Stimulated activated CD4-positive, alpha-beta T cell treated with anti-CD3 and anti-CD28 coated beads, TNF-alpha, amount 100 ng/mL, for 1 hour (primary cell): Measurements from ENCODE around the gene KCNAB3.

ENCODE experiments used
- DNase-seq, 3 donors: peaks; one replicate each; pipeline ENCODE4 v3.0.0-alpha.2; 2020; ENCODE audit warnings: low read depth in 3 of 3, low spot score in 1 of 3

KCNAB3 gene

DNA sequence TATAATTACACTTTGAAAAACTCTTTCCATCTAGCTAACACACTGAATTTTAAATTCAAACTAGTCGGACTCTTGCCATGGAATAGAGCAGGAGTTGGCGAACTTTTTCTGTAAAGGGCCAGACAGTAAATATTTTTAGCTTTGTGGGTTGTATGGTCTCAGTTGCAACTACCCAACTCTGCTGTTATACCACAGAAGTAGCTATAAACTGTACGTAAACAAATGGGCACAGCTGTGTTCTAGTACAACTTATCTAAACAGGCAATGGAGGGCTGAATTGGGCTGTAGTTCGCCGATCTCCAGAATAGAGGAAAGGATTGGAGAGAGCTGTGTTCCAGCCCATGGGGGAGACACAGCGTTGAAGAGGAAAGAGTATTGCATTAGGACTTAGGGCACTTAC, 11.1 kb upstream of the KCNAB3 start:
- no peak for DNase-seq

DNA sequence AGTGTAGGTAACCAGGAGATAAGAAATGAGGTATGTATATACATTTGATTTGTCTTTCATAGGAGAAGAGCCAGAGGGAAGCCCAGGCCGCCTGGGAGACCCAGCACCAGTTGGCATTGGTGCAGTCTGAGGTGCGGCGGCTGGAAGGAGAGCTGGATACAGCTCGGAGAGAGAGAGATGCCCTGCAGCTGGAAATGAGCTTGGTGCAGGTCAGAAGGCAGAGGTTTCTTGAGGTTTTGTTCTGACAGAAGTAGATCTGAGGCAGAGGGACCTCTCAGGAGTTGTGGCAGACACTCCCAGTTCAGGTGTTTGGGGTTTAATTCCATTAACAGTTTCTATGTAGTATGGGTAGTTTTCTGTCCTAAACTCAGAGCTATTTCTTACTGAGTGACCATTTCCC, 10.4 kb upstream of the KCNAB3 start:
- DNase-seq, result no peak

DNA sequence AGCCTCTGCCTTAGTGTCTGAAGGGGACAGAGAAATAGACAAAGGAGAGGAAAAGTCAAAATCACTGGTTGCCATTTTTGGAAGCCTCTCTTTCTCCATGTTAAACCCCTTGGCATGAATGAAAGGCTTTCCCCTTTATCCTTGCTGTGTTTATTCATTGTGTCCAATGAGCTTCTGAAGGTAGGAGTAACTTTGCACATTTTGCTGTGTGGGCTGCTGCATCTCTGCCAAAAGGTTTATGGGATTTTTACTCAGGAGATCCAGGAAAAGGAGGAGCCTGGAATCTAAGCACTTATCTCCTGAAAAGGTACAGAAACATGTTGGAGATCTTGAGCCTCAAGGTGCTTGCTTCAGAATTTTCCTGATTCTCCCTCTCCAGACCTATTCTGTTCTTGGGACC, 6.2 kb upstream of the KCNAB3 start:
- no peak for DNase-seq

DNA sequence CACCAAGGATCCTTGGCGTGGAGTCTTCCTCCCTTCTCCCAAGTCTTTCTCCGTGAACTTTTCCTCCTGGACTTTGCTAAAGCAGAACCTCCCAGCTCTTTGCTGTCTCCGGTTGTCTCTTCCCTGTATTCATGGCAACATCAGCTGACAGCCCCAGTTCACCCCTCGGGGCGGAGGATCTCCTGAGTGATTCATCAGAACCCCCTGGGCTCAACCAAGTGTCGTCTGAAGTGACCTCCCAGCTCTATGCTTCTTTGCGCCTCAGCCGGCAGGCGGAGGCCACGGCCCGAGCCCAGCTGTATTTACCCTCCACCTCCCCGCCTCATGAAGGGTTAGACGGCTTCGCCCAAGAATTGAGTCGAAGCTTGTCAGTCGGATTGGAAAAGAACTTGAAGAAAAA, 3.3 kb upstream of the KCNAB3 start:
- DNase-seq, result no peak

DNA sequence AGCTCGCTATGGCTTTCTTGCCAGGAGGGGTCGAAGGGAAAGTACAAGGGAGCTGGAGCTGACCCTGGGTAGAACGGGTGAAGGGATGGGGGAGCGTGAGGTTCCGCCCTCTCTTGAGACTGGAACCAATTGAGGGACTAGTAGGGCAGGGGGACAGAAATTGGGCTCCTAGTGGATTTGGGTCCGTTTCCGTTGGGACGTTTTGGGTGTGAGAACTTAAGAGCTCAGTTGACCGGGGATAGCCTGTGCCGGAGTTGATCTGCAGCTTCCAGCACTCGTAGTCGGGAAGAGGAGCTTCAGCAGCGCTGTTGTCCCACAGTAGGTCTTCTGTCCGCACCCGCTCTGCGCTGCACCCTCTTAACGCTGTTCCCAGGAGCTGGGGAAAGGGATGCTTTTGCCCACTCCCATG, 2.8 kb upstream of the KCNAB3 start:
- no peak for DNase-seq

DNA sequence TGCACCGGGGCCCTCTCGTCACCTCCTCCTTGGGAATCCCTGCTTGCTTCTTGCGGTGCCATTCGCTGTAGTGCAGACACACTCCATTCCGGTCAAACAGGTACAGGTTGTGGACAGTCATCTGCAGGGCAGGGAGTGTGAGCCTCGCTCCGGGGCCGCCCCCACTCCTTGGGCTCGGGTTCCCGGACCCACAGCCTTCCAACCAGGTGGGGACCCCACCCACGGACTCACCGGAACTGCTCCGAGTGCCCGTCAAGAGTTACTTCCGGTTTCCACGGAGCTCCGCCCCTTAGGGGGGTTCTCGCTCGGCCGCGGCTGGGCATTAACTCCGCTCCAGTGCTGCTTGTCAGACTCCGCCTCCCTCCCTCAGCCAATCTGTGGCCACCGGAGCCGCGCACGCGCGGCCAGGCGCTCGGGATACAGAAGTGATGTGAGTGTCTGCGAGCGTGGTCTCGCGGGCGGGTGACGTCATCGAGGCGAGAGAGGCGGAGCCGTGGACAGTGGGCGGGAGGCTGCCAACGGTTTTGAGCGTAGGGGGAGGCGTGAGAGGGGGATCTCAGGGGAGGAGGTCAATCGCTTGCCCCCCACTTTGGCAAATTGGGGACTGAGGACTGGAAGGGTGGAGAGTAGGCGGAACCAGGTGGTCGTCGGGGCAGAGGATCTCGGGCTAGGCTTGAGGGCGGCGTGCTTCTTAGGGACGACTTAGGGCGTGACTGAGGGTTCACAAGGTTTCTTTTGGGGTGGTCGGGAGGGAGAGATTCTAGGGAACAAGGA, 2.2 kb upstream of the KCNAB3 start, which contains the start of the genes CNTROB and TRAPPC1:
TSS of gene CNTROB (plus strand) at position 498 of the 774 bp plus-strand sequence. CDS start 874 bp downstream, outside the sequence.
TSS of gene TRAPPC1 (minus strand) at position 238 of the 774 bp plus-strand sequence. CDS start at position 121, 117 bp downstream.
- peak; percentile 97 to 99 (median 98) for DNase-seq

DNA sequence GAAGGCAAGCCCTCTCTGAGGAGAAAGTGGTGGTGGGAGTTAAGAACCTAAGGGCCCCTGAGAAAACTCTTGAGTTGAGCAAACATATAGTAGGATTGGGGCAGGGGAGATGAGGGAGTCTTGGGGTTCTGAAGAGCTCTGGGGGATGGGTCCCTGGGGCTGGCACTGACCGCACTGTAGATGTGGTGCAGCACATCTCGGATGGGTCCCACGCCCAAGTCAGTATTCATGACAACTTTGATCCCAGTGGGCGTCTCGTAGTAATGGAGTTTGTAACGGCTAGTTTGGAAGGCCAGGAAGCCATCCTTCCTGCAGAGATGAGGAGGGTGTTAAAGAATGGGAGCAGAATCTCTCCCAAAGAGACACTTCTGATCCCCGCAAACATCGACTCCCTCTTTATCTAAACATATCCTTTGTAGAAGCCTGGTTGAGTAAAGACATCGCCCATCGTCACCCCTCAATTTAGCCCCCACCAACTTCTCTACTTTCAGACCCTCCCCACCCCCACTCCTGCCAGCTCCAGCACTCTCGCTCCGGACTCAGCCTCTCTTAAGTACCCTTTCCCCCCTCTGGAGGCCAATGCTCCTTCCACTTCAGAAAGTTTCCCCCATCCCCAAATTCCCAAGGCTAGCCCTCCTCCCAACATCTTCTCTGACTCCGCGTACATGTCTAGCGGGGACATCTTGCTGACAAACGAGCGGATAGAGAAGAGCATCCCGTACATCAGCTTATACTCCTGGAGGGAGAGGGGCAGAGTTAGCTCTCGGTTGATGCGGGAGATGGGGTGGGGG, 1.4 kb upstream of the KCNAB3 start:
- no peak for DNase-seq

DNA sequence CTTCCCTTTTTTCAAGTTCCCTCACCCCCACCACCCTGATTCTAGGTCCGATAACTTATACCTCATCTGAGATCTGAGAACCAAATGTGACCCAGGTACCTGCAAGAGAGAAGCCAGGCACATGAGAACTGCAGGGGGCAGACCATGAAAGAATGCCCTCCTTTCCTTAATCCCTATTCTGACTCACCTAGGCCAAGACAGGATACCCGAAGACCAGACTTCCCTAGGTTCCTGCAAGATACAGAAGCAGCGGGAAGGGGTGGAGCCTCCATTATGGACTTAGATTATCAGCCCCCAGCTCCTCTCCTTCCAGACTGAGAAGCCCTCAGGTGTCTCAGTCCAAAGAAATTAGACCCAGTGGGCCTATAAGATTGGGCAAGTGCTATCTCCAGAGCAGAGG, 2.1 kb downstream of the KCNAB3 start:
- no peak for DNase-seq

DNA sequence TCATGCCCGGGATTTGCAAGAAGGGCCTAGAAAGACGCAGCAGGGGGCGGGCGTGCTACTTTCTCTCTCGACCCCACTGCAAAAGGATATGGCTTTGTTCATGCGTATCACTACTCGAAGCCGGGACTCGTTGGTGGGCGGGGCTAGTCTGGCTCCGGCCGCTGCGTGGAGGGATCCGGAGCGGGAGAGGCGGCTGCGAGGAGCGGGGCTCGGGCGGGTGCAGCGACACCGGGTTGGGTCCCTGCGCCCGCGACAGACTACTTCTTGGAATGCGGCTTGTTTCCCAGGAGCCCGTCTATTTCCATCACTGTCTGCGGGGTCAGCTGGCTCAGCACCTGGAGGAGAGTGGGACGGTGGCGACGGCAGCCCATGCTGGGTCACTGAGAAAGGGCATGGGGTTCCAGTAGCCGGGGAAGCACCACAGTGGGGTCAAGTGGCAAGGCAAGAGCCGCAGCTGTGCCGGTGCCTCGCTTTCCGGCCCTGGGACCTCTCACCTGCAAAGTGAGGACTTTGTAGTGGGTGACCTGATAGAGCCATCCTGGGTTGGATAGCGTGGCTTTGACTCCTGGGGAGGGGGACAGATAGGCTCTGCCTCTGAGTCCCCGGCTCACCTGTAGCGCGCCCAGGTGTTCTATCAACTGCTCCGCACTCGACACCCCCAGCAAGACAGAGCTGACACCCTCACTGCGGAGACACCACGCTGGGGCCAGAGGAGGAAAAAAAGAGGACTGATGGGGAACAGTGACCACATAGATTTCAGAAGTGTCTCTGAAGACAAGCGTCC, 6.6 kb downstream of the KCNAB3 start:
- DNase-seq, result peak; percentile 60 to 73 (median 64)

DNA sequence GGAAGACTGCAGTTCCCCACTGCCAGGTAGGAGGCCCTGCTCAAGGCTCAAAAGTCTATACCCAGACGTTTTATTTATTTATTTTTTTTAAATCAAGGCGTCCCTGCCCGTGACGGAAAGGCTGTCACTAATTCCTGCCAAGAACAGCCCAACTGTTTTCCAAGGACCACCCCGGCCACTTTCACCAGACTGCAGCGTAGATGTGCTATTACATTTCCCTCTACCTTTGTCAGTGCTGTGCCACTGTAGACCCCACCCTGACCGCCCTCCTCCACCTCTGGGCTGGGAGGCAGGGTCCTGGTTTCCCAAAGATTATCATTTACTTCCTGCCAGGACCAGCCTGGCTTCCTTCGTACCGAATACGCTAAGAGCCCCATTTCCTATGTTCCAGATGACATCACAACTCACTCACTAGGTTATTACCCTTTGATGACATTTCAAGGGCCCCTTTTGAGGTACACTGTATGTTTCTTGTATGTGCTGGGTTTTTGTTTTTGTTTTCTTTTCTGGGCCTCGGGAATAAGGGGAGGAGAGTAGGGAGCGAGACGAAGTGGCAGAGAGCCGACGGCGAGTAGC, 7.3 kb downstream of the KCNAB3 start:
- DNase-seq, result no peak

DNA sequence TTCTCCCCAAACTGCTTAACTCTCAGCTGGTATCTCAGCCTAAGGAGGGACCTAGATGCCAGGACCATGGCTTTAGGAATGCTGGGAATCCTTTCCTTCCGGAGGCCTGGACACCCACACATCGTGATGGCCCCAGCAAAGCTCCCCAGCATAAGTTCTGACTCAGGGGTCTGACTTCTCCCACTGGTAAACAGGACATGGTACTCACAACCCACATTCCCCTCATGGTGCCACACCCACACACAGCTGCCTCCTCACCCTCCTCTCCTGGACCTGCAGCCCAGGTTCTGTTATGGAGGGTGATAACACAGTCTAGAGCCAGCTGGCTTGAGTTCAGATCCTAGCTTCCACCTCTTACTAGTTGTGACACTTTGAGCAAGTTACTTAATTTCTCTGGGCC, 12.8 kb downstream of the KCNAB3 start:
- DNase-seq, result no peak

DNA sequence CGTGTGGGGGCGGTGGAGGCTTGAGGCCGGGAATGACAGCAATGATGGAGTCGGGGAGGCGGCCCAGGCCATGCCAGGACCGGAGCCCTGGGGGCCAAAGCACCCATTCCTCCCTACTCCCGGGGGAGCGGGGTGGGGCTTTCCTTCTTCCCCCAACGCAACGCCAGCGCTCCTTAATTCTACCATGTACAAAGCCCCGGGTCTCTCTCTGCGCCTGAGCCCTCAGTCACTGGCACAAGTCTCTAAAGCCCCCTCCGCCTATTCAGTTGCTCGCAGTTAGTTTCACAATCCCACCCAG, 13.3 kb downstream of the KCNAB3 start:
- DNase-seq, result no peak

DNA sequence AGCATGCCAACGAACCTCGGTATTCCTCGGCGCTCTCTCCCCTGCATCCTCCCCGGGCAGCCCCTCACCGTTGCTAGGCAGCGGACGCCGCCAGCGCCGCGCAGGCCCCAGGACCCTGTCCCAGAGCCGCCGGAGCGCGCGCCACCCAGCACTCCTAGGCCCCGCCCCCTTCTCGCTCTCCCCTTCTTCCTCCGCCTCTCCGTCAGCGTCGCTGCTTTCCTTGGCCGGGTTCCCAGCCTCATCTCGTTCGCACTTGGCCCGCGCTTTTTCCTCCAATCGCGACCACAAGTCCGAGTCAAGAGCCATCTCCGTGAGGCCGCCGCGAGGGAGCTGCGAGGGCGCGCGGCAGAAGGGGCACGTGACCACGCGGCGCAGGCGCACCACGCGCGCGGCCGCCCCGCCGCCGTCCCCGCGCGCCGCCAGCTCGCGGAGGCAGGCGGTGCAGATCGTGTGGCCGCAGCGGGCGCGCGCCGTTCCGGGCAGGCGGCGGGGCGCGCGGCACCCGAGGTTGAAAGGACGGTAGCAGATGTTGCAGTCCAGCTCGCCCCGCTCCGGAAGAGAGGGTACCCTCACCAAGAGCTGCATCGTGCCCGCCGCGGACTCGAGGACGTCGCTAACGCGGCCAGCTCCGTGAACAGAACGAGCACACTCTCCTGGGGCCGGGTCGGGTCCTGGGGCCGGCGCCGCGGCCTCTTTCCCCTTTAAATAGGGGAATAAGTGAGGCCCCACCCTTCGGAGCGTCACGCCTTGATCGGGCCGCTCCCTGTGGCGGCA, 13.9 kb downstream of the KCNAB3 start, which contains the start of gene RNF227:
TSS of gene RNF227 (minus strand) at position 679 of the 774 bp plus-strand sequence. CDS start at position 585, 94 bp downstream.
- DNase-seq, result peak; percentile 54 to 76 (median 63)

DNA sequence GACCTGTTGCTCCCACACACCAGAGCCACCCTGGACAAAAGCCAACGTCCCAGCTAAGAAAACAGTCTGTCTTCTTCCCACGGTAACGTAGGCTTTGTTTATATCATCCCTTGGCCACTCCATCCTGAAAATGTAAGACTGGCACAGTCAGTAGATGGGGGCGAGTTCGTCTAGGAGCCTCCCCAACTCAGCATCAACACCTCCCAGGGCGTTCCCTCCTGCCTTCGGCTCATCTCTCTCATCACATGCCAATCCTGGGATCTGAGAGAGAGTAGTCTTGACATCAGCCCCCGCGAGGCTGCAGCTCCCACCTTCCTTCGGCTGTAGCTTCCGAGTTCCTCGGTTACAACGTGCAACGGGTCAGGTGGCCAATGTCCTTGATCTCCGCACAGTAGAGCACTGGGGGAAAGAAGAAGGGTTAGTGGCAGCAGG, 14.5 kb downstream of the KCNAB3 start:
- DNase-seq, result no peak

DNA sequence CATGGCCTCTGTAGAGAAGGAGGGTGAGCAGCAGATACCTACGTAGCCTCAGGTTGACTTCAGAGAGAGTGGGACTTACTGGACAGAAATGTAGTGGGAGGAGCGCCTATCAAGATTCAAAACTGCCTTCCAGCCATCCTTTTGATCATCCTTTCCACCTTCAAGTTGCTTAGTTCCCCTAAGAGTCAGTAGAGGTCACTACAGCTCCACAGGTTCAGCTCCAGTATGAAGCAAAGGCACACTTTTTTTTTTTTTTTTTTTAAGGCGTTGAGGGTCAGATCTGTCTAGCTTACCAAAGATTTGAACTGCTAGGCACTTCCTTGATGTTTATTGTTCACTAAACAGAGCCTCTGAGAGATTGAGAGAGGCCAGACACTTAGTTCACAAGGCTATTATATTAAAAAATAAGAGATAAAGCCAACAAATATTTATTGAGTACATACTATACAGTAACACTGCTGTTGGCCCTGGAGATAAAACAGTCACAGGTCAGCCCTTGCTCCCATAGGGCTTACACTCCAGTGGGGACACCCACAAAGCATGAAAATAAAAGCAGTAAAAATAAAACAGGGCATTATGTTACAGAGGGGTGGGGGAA, 16.6 kb downstream of the KCNAB3 start:
- DNase-seq, result no peak

DNA sequence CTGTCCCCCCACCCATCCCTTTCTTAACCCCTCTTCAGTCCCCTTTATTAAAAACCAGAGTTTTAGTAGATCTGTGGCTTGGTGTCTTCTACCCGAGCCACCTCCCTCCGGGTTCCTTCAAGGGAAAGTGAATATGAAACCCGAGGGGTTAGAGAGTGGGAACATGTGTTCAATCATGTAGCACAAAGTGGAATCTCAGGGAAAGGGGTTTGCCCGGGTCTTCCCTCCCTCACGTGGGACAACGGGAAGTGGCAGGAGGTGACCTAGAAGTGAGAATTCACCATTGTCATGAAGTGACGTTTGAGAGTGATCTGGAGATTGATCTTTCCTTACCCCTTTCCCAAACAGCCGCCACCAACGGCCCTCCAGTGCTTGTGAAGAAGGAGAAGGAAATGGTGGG, 18.5 kb downstream of the KCNAB3 start:
- DNase-seq, result no peak

DNA sequence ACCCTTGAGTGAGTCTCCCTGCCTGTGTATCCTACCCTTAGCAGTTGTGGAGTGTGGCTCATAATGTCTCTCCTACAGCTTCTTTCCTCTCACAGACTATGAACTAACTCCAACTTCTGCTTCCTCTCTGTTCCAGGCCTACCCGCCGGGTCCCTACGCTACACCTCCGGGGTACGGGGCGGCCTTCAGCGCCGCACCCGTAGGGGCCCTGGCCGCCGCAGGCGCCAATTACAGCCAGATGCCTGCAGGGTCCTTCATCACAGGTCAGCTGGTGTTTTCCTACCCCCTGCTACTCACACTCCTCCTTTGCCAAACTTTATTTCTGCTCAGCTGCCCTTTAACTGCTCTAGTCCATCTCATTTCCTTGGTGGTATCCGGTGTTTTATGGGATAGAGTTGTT, 18.9 kb downstream of the KCNAB3 start:
- no peak for DNase-seq

DNA sequence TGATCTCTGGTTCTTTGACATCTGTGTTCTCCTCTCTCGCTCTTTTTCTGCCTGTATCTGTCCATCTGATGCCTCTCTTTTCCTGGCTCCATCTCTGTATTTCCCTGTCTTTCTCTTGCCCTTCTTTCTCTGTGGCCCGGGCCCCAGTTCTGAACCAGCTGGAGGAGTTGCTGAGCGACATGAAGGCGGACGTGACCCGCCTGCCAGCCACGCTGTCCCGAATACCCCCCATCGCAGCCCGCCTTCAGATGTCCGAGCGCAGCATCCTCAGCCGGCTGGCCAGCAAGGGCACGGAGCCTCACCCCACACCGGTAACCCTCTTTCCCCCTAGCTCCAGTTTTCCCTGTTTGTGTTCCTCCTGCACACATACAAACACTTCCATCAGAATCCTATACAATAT, 19.4 kb downstream of the KCNAB3 start:
- DNase-seq, result no peak

DNA sequence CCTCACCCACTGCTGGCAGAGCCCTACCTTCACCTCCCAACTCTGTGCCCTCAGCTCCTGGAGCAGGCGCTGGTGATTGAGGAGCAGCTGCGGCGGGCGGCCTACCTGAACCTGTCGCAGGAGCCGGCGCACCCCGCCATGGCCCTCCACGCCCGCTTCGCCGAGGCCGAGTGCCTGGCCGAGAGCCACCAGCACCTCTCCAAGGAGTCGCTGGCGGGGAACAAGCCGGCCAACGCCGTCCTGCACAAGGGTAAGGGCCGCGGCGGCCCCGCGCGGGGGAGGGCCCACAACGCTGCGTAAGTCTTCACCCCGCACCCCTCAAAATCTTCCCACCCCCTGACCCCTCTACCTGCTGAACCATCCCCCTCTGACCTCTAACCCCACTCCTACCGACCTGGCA, 20.6 kb downstream of the KCNAB3 start:
- DNase-seq, result no peak
